HG03175 (cell line): ENCODE measurements around the gene CAPN12.
"Not testable (repeated sequence)": the region's sequence is repeated elsewhere in the genome, so short reads cannot be mapped to it uniquely, and the experiment has no call there.

ENCODE experiments used
- ATAC-seq: cut with Tn5 transposase; IDR thresholded peaks from one replicate; pipeline ENCODE4 v1.9.1; 2021; ENCODE audit warnings: mild to moderate bottlenecking, moderate library complexity; ENCODE audit not compliant: unreplicated experiment

CAPN12 gene

GRCh38 chr19:38744298-38744681 is at the start of gene CAPN12:
TSS of gene CAPN12 (minus strand) at chr19:38744474. CDS start at chr19:38744165, 309 bp downstream.
- no peak for ATAC-seq

GRCh38 chr19:38793671-38794070 is 49.4 kb upstream of the CAPN12 start:
- no peak for ATAC-seq

- no peak for ATAC-seq
These were observed 48.9 kb upstream of the CAPN12 start for GRCh38 chr19:38793177-38793576.

- ATAC-seq = no peak
These were observed 48.2 kb upstream of the CAPN12 start for GRCh38 chr19:38792250-38793111.

- ATAC-seq = peak; percentile 73
These were observed 47.3 kb upstream of the CAPN12 start for GRCh38 chr19:38791451-38792064.

- ATAC-seq = not testable (repeated sequence)
These were observed 46.5 kb upstream of the CAPN12 start for GRCh38 chr19:38790507-38791403.

- ATAC-seq = no peak
These were observed 44.4 kb upstream of the CAPN12 start, which contains the start of gene LGALS7B for GRCh38 chr19:38788478-38789243. TSS of gene LGALS7B (plus strand) at chr19:38789200. CDS start at chr19:38789227, 27 bp downstream.

GRCh38 chr19:38786572-38787265 is 42.4 kb upstream of the CAPN12 start:
- no peak for ATAC-seq

- ATAC-seq = not testable (repeated sequence)
These were observed 41.8 kb upstream of the CAPN12 start for GRCh38 chr19:38786061-38786460.

- no peak for ATAC-seq
These were observed 41.0 kb upstream of the CAPN12 start for GRCh38 chr19:38785187-38785699.

- ATAC-seq = no peak
These were observed 40.0 kb upstream of the CAPN12 start for GRCh38 chr19:38784224-38784623.

GRCh38 chr19:38782212-38782611 is 37.9 kb upstream of the CAPN12 start:
- not testable (repeated sequence) for ATAC-seq

- ATAC-seq = no peak
These were observed 36.8 kb upstream of the CAPN12 start for GRCh38 chr19:38781058-38781457.

- ATAC-seq = no peak
These were observed 36.2 kb upstream of the CAPN12 start for GRCh38 chr19:38780443-38780842.

- no peak for ATAC-seq
These were observed 34.5 kb upstream of the CAPN12 start for GRCh38 chr19:38778733-38779132.

GRCh38 chr19:38774181-38774950 is 30.1 kb upstream of the CAPN12 start:
- ATAC-seq = no peak

GRCh38 chr19:38773469-38774177 is 29.3 kb upstream of the CAPN12 start, which contains the start of gene LGALS7:
TSS of gene LGALS7 (minus strand) at chr19:38773517. CDS start at chr19:38773492, 25 bp downstream.
- ATAC-seq = no peak

GRCh38 chr19:38771569-38771968 is 27.3 kb upstream of the CAPN12 start:
- ATAC-seq = not testable (repeated sequence)
